Activated CD8-positive, alpha-beta memory T cell treated with anti-CD3 and anti-CD28 coated beads, Interleukin-2, amount 50 U/mL, for 1 hour (primary cell): Measurements from ENCODE around the gene TTC28.
"Not testable (repeated sequence)": the region's sequence is repeated elsewhere in the genome, so short reads cannot be mapped to it uniquely, and the experiment has no call there.

Experiments
- DNase-seq: peaks from one replicate; pipeline ENCODE4 v3.0.0-alpha.2; 2020; ENCODE audit errors: extremely low read depth

TTC28 gene

DNA sequence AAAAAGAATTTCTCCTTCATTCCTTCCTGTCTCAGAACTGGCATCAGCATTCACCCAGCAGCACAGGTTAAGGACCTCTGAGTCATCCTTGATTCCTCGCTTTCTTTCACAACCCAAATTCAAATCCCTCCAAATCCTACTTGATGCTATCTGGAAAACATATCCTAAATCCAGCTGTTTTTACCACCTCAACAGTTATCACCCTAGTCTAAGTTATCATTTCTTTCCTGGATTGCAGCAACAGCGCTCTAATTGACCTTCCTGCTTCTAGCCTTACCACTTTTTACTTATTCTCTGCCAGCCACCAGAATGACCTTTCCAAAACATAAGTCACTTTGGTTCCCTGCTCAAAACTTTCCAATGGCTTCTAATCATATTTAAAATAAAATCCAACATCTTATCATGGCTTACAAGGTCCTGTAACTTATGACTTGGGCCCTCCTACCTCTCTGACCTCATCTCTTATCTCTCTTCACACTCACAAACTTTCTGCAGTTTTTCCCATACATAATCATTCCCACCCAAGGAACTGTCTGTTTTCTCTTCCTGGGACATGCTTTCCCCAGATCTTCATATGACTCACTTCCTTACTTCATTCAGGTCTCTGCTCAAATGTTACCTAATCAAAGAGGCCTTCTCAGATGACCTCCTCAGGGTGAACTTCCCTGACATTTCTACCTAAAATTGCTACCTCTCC is 119.4 kb downstream of the TTC28 start:
- DNase-seq = no peak

DNA sequence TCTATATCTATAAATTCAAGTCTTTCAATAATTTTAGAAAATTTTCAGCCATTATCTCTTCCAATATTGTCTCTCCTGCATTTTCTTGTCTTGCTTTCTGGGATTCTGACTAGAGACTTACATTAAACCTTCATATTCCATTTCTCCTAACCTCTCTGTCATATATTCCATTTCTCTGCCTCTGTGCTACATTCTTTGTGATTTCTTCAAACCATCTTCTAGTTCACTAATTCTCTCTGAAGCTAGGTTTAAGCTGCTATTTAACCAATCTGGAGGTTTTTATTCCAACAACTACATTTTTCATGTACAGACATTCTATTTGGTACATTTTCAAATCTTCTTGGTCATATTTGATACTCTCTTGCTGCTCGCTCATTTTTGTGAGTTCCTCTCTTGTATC is 122.5 kb downstream of the TTC28 start:
- DNase-seq = no peak

DNA sequence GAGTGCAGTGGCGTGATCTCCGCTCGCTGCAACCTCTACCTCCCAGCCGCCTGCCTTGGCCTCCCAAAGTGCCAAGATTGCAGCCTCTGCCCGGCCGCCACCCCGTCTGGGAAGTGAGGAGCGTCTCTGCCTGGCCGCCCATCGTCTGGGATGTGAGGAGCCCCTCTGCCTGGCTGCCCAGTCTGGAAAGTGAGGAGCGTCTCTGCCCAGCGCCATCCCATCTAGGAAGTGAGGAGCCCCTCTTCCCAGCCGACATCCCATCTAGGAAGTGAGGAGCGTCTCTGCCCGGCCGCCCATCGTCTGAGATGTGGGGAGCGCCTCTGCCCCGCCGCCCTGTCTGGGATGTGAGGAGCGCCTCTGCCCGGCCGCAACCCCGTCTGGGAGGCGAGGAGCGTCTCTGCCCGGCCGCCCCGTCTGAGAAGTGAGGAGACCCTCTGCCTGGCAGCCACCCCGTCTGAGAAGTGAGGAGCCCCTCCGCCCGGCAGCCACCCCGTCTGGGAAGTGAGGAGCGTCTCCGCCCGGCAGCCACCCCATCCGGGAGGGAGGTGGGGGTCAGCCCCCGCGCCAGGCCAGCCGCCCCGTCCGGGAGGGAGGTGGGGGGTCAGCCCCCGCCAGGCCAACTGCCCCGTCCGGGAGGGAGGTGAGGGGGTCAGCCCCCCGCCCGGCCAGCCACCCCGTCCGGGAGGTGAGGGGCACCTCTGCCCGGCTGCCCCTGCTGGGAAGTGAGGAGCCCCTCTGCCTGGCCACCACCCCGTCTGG is 126.4 kb downstream of the TTC28 start:
- not testable (repeated sequence) for DNase-seq

DNA sequence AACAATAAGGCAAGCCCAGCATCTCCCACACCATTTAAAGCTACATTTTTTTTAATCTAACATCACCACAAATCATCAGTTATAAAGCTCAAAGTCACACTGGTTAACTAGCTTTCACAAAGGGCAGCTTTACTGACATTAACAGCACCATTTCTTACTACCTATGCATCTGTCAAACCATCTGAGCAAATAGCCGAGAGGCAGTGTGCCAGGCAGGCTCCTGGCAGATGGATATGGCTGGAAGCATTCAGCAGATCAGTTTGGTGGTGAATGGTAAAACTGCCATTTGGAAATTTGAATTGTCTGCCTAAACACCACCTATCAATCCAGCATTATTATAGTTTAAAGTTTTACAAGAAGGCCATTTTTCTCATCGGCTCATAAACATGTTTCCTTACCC is 131.2 kb downstream of the TTC28 start:
- DNase-seq = no peak

DNA sequence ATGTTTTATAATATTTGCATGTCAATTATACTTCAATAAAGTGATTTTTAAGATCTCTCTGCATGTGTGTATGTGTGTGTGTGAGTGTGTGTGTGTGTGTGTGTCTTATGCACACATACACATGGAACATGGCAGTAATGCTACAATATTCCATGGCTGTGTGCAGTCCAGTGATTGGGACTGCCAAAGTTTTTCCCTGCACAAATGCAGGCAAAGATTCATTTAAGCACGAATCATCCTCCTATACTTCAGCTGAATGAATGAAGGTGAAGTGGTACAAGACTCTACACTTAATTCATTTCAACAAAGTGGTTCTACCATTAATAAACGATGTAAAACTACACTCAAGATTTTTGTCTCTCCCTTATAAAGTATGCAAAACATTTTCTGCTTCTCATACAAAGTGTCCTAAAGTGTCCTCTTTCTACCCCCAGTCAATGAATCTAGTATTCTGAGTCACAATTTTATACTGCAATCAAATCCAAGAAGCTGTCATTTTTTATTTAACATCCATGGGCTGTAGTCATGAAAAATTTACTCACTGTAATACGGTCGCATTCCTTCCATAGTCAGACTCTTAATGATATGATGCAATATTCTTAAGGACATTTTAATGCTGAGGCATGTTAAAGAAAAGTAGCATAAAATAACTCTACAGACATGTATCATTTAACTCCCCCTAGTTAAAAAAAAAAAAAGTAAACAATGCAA is 132.4 kb downstream of the TTC28 start:
- no peak for DNase-seq

DNA sequence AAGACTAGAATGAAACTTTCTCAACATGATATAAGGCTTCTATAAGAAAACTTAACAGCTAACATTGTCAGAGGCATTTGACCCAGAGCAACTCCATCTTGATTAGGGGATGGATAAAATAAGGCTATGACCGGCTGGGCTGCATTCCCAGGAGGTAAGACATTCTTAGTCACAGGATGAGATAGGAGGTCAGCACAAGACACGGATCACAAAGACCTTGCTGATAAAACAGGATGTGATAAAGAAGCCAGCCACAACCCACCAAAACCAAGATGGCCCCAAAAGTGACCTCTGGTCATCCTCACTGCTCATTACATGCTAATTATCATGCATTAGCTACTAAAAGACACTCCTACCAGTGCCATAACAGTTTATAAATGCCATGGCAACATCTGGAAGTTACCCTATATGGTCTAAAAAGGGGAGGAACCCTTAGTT is 135.2 kb downstream of the TTC28 start:
- DNase-seq = no peak

DNA sequence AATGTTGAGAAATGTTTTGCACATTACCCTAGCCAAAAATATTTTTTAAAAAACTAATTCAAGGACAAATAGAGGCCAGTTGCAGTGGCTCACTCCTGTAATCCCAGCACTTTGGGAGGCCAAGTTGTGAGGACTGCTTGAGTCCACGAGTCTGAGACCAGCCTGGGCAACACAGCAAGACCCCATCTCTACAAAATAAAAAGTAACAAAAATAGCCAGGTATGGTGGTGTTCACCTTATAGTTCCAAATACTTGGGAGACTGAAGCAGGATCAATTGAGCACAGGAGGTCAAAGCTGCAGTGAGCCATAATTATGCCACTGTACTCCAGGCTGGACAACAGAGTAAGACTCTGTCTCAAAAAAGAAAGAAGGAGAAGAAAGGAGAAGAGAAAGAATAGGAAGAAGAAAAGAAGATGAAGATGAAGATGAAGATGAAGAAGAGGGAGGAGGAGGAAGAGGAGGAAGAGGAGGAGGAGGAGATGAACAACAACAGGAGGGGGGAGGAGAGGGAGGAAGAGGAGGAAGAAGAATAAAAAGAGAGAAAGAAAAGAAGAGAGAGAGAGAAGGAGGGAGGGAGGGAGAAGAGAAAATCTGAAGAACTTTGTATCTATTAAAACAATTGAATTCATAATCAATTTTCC is 136.5 kb downstream of the TTC28 start:
- no peak for DNase-seq

DNA sequence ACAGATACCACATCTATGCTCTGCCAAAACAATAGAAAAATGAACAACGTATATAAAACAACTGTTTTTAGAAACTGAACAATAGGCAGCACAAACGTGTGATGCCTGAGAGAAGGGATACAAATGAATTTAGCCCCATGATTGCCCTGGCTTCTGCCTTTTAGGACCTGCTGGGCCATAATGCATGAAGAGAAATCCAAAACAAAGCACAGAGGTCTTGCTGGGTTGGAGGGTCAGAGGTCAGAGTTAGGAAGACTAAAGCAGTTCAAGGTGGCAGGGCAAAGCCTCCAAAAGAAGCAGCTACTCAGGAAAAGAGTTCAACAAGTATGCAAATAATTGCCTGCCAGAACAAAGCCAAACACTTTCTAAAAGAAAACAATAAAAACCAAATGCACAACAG is 138.5 kb downstream of the TTC28 start:
- DNase-seq = no peak

DNA sequence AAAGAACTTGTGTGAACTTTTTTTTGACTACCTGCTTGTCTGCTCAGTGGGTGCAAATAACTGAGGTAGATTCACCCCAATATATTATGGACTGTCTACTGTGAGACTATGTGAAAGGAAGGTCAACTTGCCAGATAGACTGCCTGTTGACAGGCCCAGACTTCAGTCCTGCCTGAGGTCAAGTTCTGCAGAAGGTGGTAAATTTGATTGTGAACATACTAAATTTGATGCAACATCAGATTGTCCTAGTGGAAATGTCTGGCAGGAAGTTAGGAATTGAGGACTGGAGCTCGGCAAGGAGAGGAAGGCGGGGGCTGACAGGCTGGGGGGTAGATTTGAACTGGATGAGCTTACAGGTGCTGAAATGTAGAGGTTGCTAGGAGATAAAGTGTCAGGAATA is 140.7 kb downstream of the TTC28 start:
- DNase-seq = no peak

DNA sequence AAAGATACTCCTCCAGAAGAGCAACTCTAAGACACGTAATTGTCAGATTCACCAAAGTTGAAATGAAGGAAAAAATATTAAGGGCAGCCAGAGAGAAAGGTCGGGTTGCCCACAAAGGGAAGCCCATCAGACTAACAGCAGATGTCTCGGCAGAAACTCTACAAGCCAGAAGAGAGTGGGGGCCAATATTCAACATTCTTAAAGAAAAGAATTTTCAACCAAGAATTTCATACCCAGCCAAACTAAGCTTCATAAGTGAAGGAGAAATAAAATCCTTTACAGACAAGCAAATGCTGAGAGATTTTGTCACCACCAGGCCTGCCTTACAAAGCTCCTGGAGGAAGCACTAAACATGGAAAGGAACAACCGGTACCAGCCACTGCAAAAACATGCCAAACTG is 149.1 kb downstream of the TTC28 start:
- DNase-seq = not testable (repeated sequence)

DNA sequence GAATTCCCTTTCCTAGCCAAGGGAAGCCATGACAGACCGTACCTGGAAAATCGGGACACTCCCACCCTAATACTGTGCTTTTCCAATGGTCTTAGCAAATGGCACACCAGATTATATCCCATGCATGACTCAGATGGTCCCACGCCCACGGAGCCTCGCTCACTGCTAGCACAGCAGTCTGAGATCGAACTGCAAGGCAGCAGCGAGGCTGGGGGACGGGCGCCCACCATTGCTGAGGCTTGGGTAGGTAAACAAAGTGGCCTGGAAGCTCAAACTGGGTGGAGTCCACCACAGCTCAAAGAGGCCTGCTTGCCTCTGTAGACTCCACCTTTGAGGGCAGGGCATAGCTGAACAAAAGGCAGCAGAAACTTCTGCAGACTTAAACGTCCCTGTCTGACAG is 150.5 kb downstream of the TTC28 start:
- DNase-seq = not testable (repeated sequence)

DNA sequence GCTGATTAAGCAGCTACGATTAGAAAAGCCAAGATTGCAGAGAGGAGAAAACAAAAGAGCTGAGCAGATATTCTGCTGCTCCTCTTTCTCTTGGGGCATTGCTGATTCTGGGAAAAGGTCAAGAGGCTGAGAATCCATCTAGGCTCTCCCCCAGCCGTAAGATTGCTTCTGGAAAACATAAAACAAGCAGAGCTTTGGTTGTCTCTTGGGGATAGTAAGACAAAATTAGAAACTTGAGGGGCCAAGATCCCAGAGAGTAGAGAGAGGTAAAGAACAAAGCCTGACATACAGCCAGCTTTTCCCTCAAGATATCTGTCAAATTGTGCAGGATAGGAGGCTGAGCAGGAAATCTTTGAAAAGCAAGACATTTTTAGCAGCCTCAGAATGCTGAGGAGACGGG is 158.2 kb downstream of the TTC28 start:
- DNase-seq = no peak

DNA sequence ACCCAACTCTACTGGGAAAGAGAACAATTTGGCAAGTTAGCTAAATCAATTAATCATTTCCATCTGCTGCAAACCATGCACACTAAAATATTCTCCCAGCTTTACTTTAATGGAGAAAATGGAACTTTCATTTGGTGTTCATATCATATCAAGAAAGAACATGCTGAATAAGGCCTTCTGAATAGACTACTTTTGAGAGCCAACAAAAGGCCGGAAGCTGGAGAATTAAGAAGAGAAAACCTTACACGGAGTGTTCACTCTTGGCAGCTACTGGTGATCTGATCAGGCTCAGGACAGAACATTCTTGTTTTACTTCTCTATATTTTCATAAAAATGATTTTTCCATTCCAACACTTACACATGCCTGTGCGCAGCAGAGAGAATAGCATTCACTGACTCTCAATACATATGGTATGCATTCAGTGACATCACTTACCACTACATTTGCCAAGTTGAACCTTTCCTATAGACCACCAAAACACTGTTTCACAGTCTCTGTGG is 165.3 kb downstream of the TTC28 start:
- no peak for DNase-seq

DNA sequence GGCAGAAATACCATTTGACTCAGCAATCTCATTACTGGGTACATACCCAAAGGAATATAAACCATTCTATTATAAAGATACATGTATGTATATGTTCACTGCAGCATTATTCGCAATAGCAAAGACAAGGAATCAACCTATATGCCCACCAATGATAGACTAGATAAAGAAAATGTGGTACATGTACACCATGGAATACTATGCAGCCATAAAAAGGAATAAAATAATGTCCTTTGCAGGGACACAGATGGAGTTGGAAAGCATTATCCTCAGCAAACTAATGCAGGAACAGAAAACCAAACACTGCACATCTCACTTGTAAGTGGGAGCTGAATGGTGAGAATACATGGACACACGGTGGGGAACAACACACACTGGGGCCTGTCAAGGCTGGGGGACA is 167.3 kb downstream of the TTC28 start:
- DNase-seq = not testable (repeated sequence)

DNA sequence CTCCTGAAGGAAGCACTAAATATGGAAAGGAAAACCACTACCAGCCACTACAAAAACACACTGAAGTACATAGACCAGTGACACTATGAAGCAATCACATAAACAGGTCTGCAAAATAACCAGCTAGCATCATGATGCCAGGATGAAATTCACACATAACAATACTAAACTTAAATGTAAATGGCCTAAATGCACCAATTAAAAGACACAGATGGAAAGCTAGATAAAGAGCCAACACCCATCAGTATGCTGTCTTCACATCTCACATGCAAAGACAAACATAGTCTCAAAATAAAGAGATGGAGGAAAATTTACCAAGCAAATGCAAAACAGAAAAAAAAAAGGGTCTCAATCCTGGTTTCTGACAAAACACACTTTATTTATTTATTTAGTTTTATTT is 171.7 kb downstream of the TTC28 start:
- no peak for DNase-seq

DNA sequence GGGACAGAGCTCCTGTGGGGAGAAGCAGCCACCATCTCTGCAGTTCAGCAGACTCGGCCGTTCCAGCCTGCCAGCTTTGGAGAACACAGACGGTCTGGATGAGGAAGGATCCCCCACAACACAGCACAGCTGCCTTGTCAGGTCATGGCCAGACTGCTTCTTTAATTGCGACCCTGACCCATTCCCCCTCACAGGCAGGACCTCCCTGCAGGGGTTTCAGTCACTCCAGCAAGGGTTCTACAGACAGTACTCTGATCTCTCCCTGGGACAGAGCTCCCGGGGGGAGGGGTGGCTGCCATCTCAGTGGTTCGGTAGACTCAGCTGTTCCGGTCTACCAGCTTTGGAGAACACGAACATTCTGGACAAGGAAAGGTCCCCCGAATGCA is 173.5 kb downstream of the TTC28 start:
- DNase-seq = no peak

DNA sequence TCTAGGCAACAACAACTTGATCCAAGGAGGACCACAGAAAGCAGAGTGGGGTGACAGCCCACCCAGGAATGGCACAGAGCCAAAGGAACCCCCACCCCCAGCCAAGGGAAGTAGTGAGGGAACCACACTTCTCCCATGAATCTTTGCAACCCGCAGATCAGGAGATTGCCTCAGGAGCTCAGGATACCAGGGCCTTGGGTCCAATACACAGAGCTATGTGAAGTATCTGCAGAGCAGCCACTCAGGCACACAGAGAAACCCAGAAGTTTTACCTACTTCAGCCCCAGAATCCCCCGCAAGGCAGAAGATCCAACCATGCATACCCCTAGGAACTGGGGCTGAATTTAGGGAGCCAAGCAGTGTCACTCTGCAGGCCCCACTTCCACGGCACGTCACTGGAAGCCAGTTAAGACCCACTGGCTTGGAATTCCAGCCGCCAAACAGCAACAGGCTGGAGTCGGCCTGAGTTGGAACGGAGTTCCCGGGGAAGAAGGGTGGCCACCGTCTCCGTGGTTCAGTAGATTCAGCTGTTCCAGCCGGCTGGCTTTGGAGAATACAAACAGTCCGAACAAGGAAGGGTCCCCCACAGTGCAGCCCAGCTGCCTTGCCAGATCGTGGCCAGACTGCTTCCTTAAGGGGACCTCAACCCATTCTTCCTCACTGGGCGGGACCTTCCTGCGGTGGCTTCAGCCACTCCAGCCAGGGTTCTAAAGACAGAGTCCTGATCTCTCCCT is 174.1 kb downstream of the TTC28 start:
- no peak for DNase-seq

DNA sequence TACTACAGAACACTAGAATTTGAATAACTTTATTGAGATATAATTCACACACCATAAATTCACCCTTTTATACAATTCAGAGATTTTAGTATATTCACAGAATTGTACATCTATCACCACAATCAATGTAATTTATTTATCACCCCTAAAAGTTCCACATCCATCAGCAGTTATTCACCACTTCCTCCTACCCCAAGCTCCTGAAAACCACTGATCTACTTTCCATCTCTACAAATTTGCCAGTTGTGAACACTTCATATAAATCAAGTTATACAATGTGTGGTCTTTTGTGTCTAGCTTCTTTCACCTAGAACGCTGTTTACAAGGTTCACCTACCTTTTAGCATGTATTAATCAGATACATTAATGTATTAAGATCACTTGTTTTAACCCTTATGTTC is 179.6 kb downstream of the TTC28 start:
- DNase-seq = no peak

DNA sequence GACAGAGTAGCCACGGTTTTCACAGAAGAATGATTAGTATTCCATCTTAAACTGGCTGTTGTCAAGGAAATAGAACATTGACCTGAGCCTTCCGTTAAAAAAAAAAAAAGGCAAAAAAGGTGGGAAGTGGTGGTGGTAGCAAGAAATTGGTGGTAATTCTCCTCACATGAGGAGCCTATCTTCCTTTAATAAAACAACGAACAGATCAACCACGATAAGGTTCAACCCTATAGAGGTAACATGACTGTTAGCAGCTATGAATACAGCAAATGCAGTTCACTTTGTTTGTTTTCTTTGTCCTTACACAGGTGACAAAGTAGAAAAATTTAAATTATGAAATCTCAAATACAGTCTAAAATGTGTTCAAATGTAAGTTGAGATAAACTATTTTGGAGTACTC is 181.6 kb downstream of the TTC28 start:
- no peak for DNase-seq

DNA sequence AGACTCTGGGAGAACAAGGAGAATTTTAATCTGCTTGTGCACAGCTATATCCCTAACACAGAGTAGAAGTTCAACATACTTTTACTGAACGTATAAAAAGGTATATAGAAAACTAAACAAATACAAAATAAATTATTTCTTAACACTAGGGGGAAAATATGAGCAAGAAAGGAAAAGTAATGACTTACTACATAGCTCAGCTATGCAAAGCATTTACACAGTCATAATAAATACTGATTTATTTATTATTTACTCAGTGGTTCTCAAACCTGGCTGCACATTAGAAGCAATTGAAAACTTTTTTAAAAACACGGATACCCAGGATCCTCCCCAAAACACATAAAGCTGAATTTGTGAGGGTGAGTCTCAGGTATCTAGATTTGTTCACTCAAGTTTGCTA is 182.5 kb downstream of the TTC28 start:
- no peak for DNase-seq

DNA sequence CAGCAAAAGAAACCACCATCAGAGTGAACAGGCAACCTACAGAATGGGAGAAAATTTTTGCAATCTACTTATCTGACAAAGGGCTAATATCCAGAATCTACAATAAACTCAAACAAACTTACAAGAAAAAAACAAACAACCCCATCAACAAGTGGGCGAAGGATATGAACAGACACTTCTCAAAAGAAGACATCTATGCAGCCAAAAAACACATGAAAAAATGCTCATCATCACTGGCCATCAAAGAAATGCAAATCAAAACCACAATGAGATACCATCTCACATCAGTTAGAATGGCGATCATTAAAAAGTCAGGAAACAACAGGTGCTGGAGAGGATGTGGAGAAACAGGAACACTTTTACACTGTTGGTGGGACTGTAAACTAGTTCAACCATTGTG is 188.4 kb downstream of the TTC28 start:
- not testable (repeated sequence) for DNase-seq

DNA sequence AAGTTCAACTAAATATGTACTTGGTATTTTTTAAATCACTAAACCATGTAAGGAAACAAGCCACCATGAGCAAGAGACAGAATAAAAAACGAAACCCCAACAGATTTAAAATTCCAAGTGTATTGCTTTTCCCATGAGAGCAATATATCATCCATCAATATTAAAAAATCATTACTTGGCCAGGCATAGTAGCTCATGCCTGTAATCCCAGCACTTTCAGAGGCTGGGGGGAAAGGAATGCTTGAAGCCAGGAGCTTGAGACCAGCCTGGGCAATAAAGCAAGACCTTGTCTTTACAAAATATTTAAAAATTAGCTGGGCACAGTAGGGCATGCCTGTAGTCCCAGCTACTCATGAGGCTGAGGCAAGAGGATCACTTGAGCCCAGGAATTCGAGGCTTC is 190.8 kb downstream of the TTC28 start:
- no peak for DNase-seq
